Thyroid gland (tissue), 4 donors: ENCODE measurements around the gene MCM5. TPM values are rescaled to one million over a fixed set of nuclear protein-coding genes. Genes with fewer than 3 reads are reported as not detected.
A peak's percentile ranks its signal among the peaks of the same experiment; 100 is the strongest.

ENCODE experiments used
- DNase-seq, 2 donors: peaks; one replicate each; pipeline ENCODE4 v3.0.0-alpha.2; 2019
- H3K27ac ChIP-seq, 3 donors: fragments of 200-600 bp; sonication (generic); 1 replicate in 2 of 3; 2 replicates in 1 of 3; pipeline ENCODE4 v1.5.1; 2016 to 2019; ENCODE audit warnings: mild to moderate bottlenecking in 1 of 3, moderate library complexity in 1 of 3
- H3K27me3 ChIP-seq: fragments of 200-600 bp; sonication (generic); one replicate; pipeline ENCODE4 v1.5.1; 2019
- H3K36me3 ChIP-seq, 2 donors: fragments of 200-600 bp; sonication (generic); one replicate each; pipeline ENCODE4 v1.5.1; 2016 to 2019
- H3K4me1 ChIP-seq, 2 donors: fragments of 200-600 bp; sonication (generic); one replicate each; pipeline ENCODE4 v1.5.1; 2017 to 2019
- H3K4me3 ChIP-seq, 3 donors: fragments of 200-600 bp; sonication (generic); replicated peaks in 1 of 3; 1 replicate in 2 of 3; 2 replicates in 1 of 3; pipeline ENCODE4 v1.5.1; 2016; ENCODE audit warnings: mild to moderate bottlenecking in 1 of 3
- H3K9me3 ChIP-seq: fragments of 200-600 bp; sonication (generic); one replicate; pipeline ENCODE4 v1.5.1; 2017
- POLR2A ChIP-seq, 2 donors: fragments of 450-650 bp; IDR thresholded peaks; one replicate each; pipeline ENCODE4 v1.6.1; 2017; ENCODE audit warnings: antibody characterized with exemption in 2 of 2, mild to moderate bottlenecking in 2 of 2, moderate library complexity in 1 of 2
- WGBS, 2 donors: methylation state at CpG; one replicate each; pipeline ENCODE4 v1.1.5; 2017; 5-methylcytosine and 5-hydroxymethylcytosine counted together
- intact Hi-C: fragments of 100-400 bp; cut with DNase I; formaldehyde crosslinking; loops from one replicate; pipeline ENCODE4 v1.15.1; 2023
- total RNA-seq, 4 donors: library from RNA; depleted of rRNA; stranded (reverse); fragments of >200 nt; gene quantifications; one replicate each; pipeline ENCODE4 v1.2.3, GENCODE V29; 2016
- TF ChIP-seq, protein P1 (sequence below), 6 experiments: fragments of 200-600 bp in 3 of 6; fragments of 450-650 bp in 3 of 6; sonication (generic) in 3 of 6; IDR thresholded peaks; one replicate each; pipeline ENCODE4 v1.5.1; 2016 to 2019; ENCODE audit warnings: antibody characterized with exemption in 6 of 6, mild to moderate bottlenecking in 2 of 6, inconsistent platforms in 1 of 6, moderate library complexity in 1 of 6

The MCM5 gene
- total RNA-seq, 4 donors from 2014 or later: 16.7 to 34.7 (median 25.1) TPM

DNA sequence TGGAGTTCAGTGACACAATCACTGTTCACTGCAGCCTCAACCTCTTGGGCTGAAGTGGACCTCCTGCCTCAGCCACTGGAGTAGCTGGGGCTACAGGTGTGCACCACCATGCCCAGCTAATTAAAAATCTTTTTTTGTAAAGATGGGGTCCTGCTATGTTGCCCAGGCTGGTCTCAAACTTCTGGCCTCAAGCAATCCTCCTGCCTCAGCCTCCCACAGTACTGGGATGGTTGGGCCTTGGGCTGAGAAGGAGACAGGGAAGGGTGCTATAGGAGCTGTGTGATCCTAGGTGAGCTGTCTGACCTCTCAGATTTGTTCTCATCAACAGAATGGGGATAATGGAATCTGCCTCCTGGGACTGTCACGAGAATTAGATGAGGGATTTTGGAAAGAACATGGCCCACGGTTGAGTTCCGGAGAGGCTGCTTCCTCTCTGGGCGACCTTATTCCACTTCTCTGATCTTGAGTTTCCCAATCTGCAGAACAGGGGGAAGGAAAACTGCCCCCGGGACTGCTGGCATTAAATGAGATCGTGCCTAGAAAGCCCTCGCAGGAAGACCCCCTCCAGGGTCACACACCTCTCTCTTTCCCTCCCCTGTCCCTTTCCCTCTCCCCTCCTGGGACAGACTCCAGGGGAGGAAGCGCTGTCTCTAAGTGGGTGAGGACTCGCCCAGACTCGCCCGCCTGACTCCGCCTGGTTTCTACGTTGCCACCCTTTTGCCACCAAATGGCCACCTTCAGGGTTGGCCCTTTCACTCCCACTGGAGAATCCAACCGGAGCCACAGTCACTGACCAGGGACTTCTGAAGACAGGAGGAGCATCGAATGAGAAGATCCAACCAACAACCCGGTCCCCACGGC lies 50.1 kb downstream of the MCM5 start:
- TF ChIP-seq, protein P1, sequence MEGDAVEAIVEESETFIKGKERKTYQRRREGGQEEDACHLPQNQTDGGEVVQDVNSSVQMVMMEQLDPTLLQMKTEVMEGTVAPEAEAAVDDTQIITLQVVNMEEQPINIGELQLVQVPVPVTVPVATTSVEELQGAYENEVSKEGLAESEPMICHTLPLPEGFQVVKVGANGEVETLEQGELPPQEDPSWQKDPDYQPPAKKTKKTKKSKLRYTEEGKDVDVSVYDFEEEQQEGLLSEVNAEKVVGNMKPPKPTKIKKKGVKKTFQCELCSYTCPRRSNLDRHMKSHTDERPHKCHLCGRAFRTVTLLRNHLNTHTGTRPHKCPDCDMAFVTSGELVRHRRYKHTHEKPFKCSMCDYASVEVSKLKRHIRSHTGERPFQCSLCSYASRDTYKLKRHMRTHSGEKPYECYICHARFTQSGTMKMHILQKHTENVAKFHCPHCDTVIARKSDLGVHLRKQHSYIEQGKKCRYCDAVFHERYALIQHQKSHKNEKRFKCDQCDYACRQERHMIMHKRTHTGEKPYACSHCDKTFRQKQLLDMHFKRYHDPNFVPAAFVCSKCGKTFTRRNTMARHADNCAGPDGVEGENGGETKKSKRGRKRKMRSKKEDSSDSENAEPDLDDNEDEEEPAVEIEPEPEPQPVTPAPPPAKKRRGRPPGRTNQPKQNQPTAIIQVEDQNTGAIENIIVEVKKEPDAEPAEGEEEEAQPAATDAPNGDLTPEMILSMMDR (IDR thresholded peaks at IDR 0.05): no peak
- TF ChIP-seq POLR2A (IDR thresholded peaks at IDR 0.05): no peak
- no peak for DNase-seq
- Histone ChIP-seq H3K4me3 (no peak overlapping the region), H3K27me3 (no peaks in the 10 kb centered on the region), H3K36me3 (no peaks in the 10 kb centered on the region), H3K27ac (no peak overlapping the region), H3K9me3 (no peaks in the 10 kb centered on the region), H3K4me1 (peaks cover 13% of the 10 kb centered on the region in 2 donors)
- intact Hi-C loops: no loop called here
- WGBS, 2 donors: 92 to 95% methylated on average over 17 of the region's 17 CpGs

DNA sequence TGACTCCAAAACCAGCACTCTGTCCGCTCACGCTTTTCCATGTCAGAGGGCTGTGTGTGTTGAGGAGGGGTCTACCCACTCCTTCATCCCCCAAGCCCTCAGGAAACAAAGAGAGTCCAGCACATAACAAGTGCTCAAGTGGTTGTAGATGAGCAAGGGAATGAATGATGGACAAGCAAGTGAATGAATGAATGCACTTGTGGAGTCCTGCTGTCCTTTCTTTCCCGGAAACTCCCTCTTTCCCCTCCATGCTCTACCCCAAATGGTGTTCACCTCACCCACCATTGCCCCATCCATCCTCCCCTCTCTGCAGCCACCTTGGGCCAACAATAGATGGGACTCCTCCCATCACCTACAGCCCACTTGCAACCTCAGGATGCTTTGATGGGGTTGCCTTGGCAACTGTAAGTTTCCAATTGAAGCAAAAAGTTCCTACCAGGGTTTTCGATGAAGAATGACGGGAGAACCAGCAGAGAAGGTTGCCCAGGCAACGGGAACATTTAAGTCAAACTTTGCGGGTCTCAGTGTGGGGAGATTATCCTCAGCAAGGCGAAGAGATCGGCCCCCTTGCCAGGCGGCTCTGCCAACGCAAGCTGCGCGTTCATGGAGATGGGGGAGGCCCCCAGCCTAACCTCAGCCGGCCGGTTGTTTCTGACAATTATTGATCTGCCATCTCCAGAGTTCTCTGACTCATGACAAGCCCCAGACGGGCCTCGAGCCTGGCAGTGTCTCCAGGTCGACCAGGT lies 51.1 kb downstream of the MCM5 start:
- TF ChIP-seq POLR2A (IDR thresholded peaks at IDR 0.05): no peak
- TF ChIP-seq, protein P1 (IDR thresholded peaks at IDR 0.05): no peak
- H3K27me3 ChIP-seq: no peaks in the 10 kb centered on the region
- no peak overlapping the region for H3K4me3 ChIP-seq
- no peaks in the 10 kb centered on the region for H3K9me3 ChIP-seq
- no peak overlapping the region for H3K27ac ChIP-seq
- H3K4me1 ChIP-seq: peaks cover 13% of the 10 kb centered on the region in 2 donors
- no peaks in the 10 kb centered on the region for H3K36me3 ChIP-seq
- WGBS, 2 donors: 88 to 90% methylated on average over 17 to 18 of the region's 18 CpGs
- intact Hi-C loops: no loop called here
- no peak for DNase-seq

DNA sequence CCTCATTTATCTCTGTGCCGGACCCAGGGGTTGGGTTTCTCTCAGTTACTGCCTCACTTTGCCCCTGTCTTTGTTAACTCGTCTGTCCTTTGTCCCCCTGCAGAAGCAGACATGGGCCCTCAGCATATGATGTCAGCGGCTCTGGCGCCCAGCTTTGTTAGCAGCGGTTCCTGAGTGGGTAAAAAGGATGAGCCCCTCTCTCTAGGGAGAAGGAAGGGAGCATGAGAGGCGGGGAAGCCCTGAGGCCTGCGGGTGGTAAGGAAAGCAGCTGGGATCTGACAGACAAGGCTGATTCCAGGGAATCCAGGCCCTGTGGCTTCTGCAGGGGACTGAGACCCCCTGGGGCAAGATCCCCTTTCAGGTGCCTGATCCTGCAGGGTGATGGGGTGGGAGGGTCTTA lies 51.7 kb downstream of the MCM5 start:
- no peak overlapping the region for H3K4me3 ChIP-seq
- no peak for TF ChIP-seq POLR2A (IDR thresholded peaks at IDR 0.05)
- TF ChIP-seq, protein P1 (IDR thresholded peaks at IDR 0.05): no peak
- H3K27me3 ChIP-seq: no peaks in the 10 kb centered on the region
- 90 to 96% methylated on average over 7 of the region's 7 CpGs for WGBS, 2 donors
- peak overlapping the region in 2 of 3 donors; percentile 72 for H3K27ac ChIP-seq
- DNase-seq: no peak
- H3K4me1 ChIP-seq: peaks cover 13% of the 10 kb centered on the region in 2 donors
- intact Hi-C loops: no loop called here
- H3K9me3 ChIP-seq: no peaks in the 10 kb centered on the region
- no peaks in the 10 kb centered on the region for H3K36me3 ChIP-seq

DNA sequence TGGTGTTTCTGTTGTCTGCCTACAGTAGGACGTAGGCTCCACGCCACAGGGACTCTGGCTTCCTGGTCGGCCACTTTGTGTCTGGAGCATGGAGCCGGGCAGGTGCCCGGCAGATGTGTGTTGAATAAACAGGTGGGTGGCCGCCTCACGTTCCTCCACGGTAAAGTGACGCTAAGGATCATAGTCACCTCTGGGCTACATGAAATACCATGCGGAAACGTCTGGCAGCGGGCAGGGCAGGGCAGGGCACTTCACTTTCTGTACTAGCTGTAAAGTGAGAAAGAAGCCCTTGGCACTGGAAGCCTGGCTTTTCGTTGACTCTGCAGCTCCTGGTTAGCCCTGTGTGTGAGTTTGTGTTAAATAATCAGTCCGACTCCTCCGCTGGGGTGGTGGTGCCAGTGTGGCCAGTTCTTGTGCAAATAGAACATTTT lies 52.4 kb downstream of the MCM5 start:
- H3K27ac ChIP-seq: peak overlapping the region; percentile 45 to 72 (median 72)
- WGBS, 2 donors: 34 to 40% methylated on average over 8 to 15 of the region's 15 CpGs
- TF ChIP-seq, protein P1 (IDR thresholded peaks at IDR 0.05): no peak
- TF ChIP-seq POLR2A (IDR thresholded peaks at IDR 0.05): no peak
- DNase-seq: peak; percentile 85 to 87
- no peak overlapping the region for H3K4me3 ChIP-seq
- H3K4me1 ChIP-seq: peaks cover 13% of the 10 kb centered on the region in 2 donors
- intact Hi-C loops: no loop called here
- no peaks in the 10 kb centered on the region for H3K9me3 ChIP-seq
- H3K36me3 ChIP-seq: no peaks in the 10 kb centered on the region
- no peaks in the 10 kb centered on the region for H3K27me3 ChIP-seq
